Ishikawa (cell line): ENCODE data around the gene RASGRP4.

ENCODE experiments used
- CEBPB ChIP-seq: IDR thresholded peaks from 2 replicates; pipeline ENCODE4 v1.6.1; 2012
- EGR1 ChIP-seq: IDR thresholded peaks from 2 replicates; pipeline ENCODE4 v1.6.1; 2012
- EP300 ChIP-seq: IDR thresholded peaks from 2 replicates; pipeline ENCODE4 v1.6.1; 2012; ENCODE audit warnings: borderline replicate concordance
- FOXM1 ChIP-seq: IDR thresholded peaks from 2 replicates; pipeline ENCODE4 v1.6.1; 2012; ENCODE audit warnings: low read depth, borderline replicate concordance
- NFIC ChIP-seq: IDR thresholded peaks from 2 replicates; pipeline ENCODE4 v1.6.1; 2012
- REST ChIP-seq: IDR thresholded peaks from 2 replicates; pipeline ENCODE4 v1.6.1; 2012; ENCODE audit warnings: low read depth, mild to moderate bottlenecking
- TAF1 ChIP-seq: IDR thresholded peaks from 2 replicates; pipeline ENCODE4 v1.6.1; 2012; ENCODE audit warnings: low read depth, mild to moderate bottlenecking
- TEAD4 ChIP-seq: IDR thresholded peaks from 2 replicates; pipeline ENCODE4 v1.6.1; 2012
- YY1 ChIP-seq: IDR thresholded peaks from 2 replicates; pipeline ENCODE4 v1.6.1; 2012; ENCODE audit warnings: low read depth

- TF ChIP-seq EP300, result no peak
- TF ChIP-seq TEAD4, result no peak
- TF ChIP-seq NFIC, result no peak
- TF ChIP-seq TAF1, result no peak
- no peak for TF ChIP-seq CEBPB
- no peak for TF ChIP-seq YY1
- TF ChIP-seq FOXM1, result no peak
- TF ChIP-seq EGR1, result no peak
- no peak for TF ChIP-seq REST
These were observed 13.1 kb downstream of the RASGRP4 start for GRCh38 chr19:38412961-38413360.
